Measurements from ENCODE around the gene DACT2. TPM values are rescaled to one million over a fixed set of nuclear protein-coding genes. Genes with fewer than 3 reads are reported as not detected.

The DACT2 gene
- total and polyA plus RNA-seq, 9 of the 15 experiments (the other 6 are each of a cell fraction or from before 2014, with no cell fraction given), result not detected

GRCh38 chr6:168285456-168285855 is 34.1 kb downstream of the DACT2 start (continued):
- TF ChIP-seq RBM17 (IDR thresholded peaks at IDR 0.05; ENCODE audit: borderline replicate concordance, low read depth, low read length), result no peak
- TF ChIP-seq E2F5 (CRISPR knock-in tag; IDR thresholded peaks at IDR 0.05), result no peak
- TF ChIP-seq FOXK2 (conservative IDR thresholded peaks at IDR 0.05 in 1 of 2, IDR thresholded peaks at IDR 0.05 in 1 of 2; ENCODE audit: low read depth in 2 of 2), result no peak

GRCh38 chr6:168284187-168284586 is 35.4 kb downstream of the DACT2 start:
- in situ Hi-C loops (cut with MboI) (no loop called here), intact Hi-C loops (cut with micrococcal nuclease) (no loop called here)
- Histone ChIP-seq H3K4me2 (ENCODE audit: insufficient read depth, low read length) (no peak overlapping the region), H3K27ac (ENCODE audit: extremely low read depth, low read depth, low read length) (no peak overlapping the region), H3K9me1 (ENCODE audit: control insufficient read depth, insufficient read depth, low read length) (peaks cover 3% of the 10 kb centered on the region), H2AFZ (ENCODE audit: low read depth, low read length) (no peak overlapping the region), H3K9ac (ENCODE audit: insufficient read depth in 1 of 2, low read depth in 2 of 2, low read length in 2 of 2) (no peak overlapping the region), H3K36me3 (ENCODE audit: control insufficient read depth, insufficient read depth, low read length) (no peaks in the 10 kb centered on the region), H3K27me3 (ENCODE audit: control insufficient read depth in 2 of 2, insufficient read depth in 2 of 2, low read length in 2 of 2) (peaks cover 55 to 79% of the 10 kb centered on the region in 2 experiments), H3K9me3 (replicated peaks; ENCODE audit: control insufficient read depth, insufficient read depth, low read depth, low read length) (no peaks in the 10 kb centered on the region), H3K4me3 (no peak overlapping the region), H3K4me1 (replicated peaks in 1 of 2; ENCODE audit: control insufficient read depth in 2 of 2, insufficient read depth in 2 of 2, low read length in 2 of 2) (peaks cover 0 to 2% of the 10 kb centered on the region in 2 experiments; a peak in 2 of 5 replicates), H4K20me1 (replicated peaks; ENCODE audit: control insufficient read depth, insufficient read depth, low read length) (peaks cover 13% of the 10 kb centered on the region), H3K79me2 (ENCODE audit: control insufficient read depth, insufficient read depth, low read length) (no peaks in the 10 kb centered on the region)
- ATAC-seq (no peak; the same call in 2 of the 3 replicates), FAIRE-seq (no peak), DNase-seq (ENCODE audit: extremely low read depth in 1 of 4, low spot score in 3 of 4) (no peak)
- CTCF ChIA-PET (ENCODE audit: low intra/inter-chr PET ratio), result no interaction called here
- POLR2A ChIA-PET, result no interaction called here
- WGBS (ENCODE audit: insufficient coverage, low coverage, missing lambda C conversion rate), result 3% methylated on average over 4 of the region's 6 CpGs
- no TSS peak for BruUV-seq (replicated peaks)
- TF ChIP-seq SMAD4 (CRISPR knock-in tag; conservative IDR thresholded peaks at IDR 0.05), result no peak
- no peak for TF ChIP-seq EWSR1 (IDR thresholded peaks at IDR 0.05; ENCODE audit: borderline replicate concordance, low read depth, partially characterized antibody)
- no peak for TF ChIP-seq KDM1A (IDR thresholded peaks at IDR 0.05)
- TF ChIP-seq ZNF354B (CRISPR knock-in tag; IDR thresholded peaks at IDR 0.05), result no peak
- TF ChIP-seq DPF2 (IDR thresholded peaks at IDR 0.05), result no peak
- no peak for TF ChIP-seq FOXK1 (CRISPR knock-in tag; IDR thresholded peaks at IDR 0.05; ENCODE audit: borderline replicate concordance)
- TF ChIP-seq TAF7 (tag; IDR thresholded peaks at IDR 0.05), result no peak
- TF ChIP-seq, protein P1, sequence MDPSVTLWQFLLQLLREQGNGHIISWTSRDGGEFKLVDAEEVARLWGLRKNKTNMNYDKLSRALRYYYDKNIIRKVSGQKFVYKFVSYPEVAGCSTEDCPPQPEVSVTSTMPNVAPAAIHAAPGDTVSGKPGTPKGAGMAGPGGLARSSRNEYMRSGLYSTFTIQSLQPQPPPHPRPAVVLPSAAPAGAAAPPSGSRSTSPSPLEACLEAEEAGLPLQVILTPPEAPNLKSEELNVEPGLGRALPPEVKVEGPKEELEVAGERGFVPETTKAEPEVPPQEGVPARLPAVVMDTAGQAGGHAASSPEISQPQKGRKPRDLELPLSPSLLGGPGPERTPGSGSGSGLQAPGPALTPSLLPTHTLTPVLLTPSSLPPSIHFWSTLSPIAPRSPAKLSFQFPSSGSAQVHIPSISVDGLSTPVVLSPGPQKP (CRISPR knock-in tag; IDR thresholded peaks at IDR 0.05), result no peak
